HG02870 (cell line): ENCODE measurements around the gene ARHGAP1.
"Not testable (repeated sequence)": the region's sequence is repeated elsewhere in the genome, so short reads cannot be mapped to it uniquely, and the experiment has no call there.

Experiments
- ATAC-seq: cut with Tn5 transposase; IDR thresholded peaks from one replicate; pipeline ENCODE4 v1.9.1; 2021; ENCODE audit warnings: mild to moderate bottlenecking, moderate library complexity; ENCODE audit not compliant: unreplicated experiment

ARHGAP1 gene

DNA sequence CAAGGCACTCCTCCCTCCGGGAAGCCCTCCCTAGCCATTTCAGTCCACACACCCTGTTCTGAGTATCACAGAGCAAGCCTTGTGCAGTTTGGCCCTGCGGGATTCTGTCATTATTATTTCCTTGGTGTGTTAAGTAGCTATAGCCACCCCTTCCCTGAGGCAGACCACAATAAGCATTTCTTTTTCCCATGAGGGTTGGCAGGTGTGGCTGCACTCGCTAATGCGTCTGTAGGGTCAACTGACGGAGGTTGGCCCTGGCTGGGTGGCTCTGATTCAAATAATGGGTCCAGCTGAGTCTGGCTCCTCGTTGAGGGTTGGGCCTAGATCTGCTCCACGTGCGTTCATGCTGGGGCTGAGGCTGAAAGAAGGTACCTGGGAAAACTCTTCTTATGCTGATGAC lies 23.7 kb upstream of the ARHGAP1 start:
- no peak for ATAC-seq

DNA sequence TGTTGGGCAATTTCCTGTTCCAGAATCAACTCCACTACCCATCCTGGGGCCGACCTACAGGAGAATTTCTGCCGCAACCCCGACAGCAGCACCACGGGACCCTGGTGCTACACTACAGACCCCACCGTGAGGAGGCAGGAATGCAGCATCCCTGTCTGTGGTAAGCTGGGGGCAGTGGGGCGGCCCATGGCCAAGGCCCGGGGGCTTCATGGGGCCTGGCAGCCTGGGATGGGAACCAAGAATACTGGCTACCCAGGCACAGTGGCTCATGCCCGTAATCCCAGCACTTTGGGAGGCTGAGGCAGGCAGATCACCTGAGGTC lies 22.9 kb upstream of the ARHGAP1 start:
- ATAC-seq: no peak

GRCh38 chr11:46722566-46723358 lies 22.3 kb upstream of the ARHGAP1 start:
- ATAC-seq: no peak

- no peak for ATAC-seq
Observed at GRCh38 chr11:46721286-46721685, 20.9 kb upstream of the ARHGAP1 start.

GRCh38 chr11:46719543-46720218 lies 19.3 kb upstream of the ARHGAP1 start:
- ATAC-seq: no peak

- no peak for ATAC-seq
Observed at GRCh38 chr11:46719048-46719542, 18.7 kb upstream of the ARHGAP1 start, which contains the start of gene F2. Gene F2 (plus strand): TSS chr11:46719213. CDS start chr11:46719236, 23 bp downstream.

DNA sequence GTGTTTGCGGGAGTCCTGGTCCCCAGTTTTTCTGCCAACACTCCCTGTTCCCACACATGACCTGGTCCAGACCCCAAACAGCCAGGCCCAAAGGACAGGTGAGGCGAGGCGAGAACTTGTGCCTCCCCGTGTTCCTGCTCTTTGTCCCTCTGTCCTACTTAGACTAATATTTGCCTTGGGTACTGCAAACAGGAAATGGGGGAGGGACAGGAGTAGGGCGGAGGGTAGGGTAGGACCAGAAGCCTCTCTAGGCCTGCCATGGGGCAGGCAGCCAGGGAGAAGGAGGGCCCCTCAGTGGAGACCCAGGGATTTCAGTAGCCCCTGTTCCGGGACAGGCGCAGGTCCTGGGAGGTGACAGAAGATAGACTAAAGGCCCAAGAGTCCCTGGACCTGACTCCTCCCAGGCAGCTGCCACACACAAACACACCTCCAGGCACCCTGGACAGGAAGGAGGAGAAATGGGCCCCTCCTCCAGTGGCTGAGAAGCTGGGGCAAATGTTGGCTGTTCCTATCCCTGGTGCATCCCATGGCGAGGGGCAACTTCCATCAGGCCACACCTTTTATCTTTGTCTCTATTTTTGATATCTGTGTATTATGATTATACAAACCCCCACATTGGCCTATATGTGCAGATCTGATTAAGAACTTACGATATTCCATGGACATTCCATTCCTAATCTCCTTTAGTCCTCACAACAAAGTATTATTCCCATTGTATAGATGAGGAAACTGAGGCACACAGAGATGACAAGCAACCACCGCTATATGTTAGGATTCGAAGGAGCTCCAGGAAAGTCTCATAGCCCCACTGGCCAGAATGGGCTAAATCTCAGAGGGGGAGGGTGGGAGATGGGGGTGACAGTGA lies 18.0 kb upstream of the ARHGAP1 start:
- ATAC-seq: no peak

GRCh38 chr11:46717825-46718154 lies 17.4 kb upstream of the ARHGAP1 start:
- not testable (repeated sequence) for ATAC-seq

DNA sequence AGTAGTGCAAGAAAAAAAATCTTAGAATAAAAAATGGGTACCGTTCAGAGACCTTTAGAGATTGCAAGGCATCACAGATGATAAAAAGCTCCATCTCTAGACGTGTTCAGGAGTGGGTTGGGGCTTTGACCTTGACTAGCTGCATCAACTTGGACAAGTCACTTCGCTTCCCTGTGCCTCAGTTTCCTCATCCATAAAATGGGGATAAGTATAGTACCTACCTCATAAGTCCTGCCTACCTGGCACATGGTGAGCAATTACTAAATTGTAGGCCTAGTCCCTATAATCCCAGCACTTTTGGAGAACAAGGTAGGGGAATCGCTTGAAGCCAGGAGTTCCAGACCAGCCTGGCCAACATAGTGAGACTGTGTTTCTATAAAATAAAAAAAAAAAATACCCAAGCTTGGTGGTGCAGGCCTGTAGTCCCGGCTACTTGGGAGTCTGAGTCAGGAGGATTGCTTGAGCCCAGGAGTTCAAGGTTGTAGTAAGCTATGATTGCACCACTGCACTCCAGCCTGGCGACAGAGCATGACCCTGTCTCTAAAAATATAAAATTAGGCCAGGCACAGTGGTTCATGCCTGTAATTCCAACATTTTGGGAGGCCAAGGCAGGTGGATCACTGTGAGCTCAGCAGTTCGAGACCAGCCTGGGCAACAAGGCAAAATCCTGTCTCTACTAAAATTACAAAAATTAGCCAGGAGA lies 12.6 kb upstream of the ARHGAP1 start:
- no peak for ATAC-seq

GRCh38 chr11:46711303-46711702 lies 10.9 kb upstream of the ARHGAP1 start:
- ATAC-seq: no peak

- no peak for ATAC-seq
Observed at GRCh38 chr11:46710821-46711269, 10.4 kb upstream of the ARHGAP1 start.

DNA sequence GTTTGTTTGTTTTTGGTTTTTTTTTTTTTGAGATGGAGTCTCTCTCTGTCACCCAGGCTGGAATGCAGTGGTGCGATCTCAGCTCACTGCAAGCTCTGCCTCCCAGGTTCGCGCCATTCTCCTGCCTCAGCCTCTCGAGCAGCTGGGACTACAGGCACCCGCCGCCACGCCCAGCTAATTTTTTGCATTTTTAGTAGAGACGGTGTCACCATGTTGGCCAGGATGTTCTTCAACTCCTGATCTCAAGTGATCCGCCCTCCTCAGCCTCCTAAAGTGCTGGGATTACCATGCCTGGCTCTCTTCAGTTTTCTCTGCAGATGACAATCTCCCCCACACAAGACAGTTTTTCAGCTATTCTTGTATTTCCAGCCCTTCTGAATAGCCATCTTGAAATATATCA lies 8.9 kb upstream of the ARHGAP1 start:
- ATAC-seq: not testable (repeated sequence)

- no peak for ATAC-seq
Observed at GRCh38 chr11:46706886-46707285, 6.5 kb upstream of the ARHGAP1 start.

DNA sequence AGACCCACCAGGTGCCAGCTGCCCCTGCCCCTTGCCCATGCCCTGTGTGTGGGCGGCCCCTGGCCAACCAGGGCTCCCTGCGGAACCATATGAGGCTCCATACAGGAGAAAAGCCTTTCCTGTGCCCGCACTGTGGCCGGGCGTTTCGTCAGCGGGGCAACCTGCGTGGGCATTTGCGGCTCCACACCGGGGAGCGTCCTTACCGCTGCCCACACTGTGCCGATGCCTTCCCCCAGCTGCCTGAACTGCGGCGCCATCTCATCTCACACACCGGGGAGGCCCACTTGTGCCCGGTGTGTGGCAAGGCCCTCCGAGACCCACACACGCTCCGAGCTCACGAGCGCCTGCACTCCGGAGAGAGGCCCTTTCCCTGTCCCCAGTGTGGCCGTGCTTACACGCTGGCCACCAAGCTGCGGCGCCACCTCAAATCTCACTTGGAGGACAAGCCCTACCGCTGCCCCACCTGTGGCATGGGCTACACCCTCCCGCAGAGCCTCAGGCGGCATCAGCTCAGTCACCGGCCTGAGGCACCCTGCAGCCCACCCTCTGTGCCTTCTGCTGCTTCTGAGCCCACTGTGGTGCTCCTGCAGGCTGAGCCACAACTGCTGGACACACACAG lies 4.8 kb upstream of the ARHGAP1 start:
- no peak for ATAC-seq

DNA sequence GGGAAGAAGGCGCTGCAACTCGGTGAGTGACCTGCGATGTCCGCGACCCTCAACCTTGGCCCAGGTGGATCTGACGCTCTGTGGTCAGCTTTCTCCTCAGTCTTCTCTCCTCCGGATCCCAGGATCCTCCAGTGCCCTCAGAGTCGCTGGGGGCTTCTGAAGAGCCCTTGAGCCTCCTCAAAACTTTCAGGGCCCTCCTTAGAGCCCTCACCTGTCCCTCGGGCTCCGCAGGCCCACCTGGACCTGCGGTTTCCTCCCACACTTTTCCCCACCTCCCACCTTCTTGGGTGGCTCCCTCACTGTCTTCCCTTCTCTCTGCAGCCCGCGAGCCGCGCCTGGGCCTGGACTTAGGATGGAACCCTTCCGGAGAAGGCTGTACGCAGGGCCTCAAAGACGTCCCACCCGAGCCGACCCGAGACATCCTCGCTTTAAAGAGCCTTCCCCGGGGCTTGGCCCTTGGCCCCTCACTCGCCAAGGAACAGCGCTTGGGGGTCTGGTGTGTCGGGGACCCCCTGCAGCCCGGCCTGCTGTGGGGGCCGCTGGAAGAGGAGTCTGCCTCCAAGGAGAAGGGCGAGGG lies 747 bp upstream of the ARHGAP1 start:
- no peak for ATAC-seq

GRCh38 chr11:46698597-46698996 lies 1.8 kb downstream of the ARHGAP1 start:
- ATAC-seq: no peak

DNA sequence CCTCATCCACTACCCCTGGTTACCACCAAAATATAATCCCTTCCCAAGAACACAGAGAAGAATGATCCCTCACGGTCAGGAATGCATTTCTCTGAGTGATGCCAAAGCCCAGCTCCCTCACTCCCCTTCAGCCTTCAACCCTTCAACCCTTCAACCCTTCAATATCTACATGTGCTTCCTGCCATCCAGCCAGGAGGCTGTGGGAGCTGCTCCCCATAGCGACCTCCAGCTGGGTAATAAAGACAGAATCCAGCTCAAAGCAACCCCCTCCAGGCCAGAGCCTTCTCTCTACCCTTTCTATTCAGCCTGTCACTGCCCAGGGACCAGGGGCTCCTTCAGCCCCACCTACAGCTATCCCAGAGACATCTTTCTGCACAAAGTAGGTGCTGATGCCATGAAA lies 2.7 kb downstream of the ARHGAP1 start:
- ATAC-seq: no peak

GRCh38 chr11:46697303-46697702 lies 3.1 kb downstream of the ARHGAP1 start:
- no peak for ATAC-seq

DNA sequence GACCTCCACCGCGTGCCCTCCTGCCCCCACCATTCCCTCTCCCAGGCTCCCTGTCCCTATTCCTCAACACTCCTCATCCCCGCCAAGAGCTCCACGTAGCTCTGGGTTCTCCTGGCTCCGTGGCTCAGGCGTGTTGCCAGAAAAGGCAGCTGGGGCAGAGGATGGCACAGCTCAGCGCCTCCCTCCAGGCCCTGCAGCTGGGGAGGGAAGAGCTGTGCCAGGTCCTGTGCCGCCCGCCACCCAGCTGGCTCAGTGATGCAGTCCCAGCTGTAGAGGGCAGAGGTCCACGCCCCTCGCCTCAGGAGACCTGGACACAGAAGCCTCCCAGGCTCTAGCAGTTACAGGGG lies 4.2 kb downstream of the ARHGAP1 start:
- no peak for ATAC-seq
